Activated CD4-positive, alpha-beta memory T cell treated with anti-CD3 and anti-CD28 coated beads, Interleukin-2, amount 10 ng/mL, durations not matched to agents 7 days and 5 days (primary cell): ENCODE data around the gene PLB1. TPM values are rescaled to one million over a fixed set of nuclear protein-coding genes. Genes with fewer than 3 reads are reported as not detected.

ENCODE experiments used
- CTCF ChIA-PET: fragments of 350-600 bp; sonication (Branson Sonifier 250); formaldehyde crosslinking; loops from one replicate; lab custom pipeline; 2021; ENCODE audit warnings: antibody characterized with exemption, inconsistent platforms; lab: Charles Lee
- POLR2A ChIA-PET: fragments of 350-600 bp; sonication (Branson Sonifier 250); formaldehyde crosslinking; loops from one replicate; lab custom pipeline; 2021; ENCODE audit warnings: antibody characterized with exemption; lab: Charles Lee
- DNase-seq: peaks from one replicate; pipeline ENCODE4 v3.0.0-alpha.2; 2020
- H3K27ac Mint-ChIP-seq: one replicate; pipeline ENCODE4 v1.8.0; 2021; ENCODE audit warnings: mild to moderate bottlenecking, mixed read lengths
- H3K27me3 Mint-ChIP-seq: one replicate; pipeline ENCODE4 v1.8.0; 2021; ENCODE audit warnings: mixed read lengths
- H3K36me3 Mint-ChIP-seq: one replicate; pipeline ENCODE4 v1.8.0; 2021; ENCODE audit warnings: low read depth, mixed read lengths
- H3K4me1 Mint-ChIP-seq: one replicate; pipeline ENCODE4 v1.8.0; 2021; ENCODE audit warnings: mixed read lengths
- H3K4me3 Mint-ChIP-seq: one replicate; pipeline ENCODE4 v1.8.0; 2021; ENCODE audit warnings: mild to moderate bottlenecking, mixed read lengths
- H3K9me3 Mint-ChIP-seq: one replicate; pipeline ENCODE4 v1.8.0; 2021; ENCODE audit warnings: mixed read lengths
- total RNA-seq, 2 experiments: library from RNA; stranded (reverse); gene quantifications; one replicate each; pipeline ENCODE4 v1.2.3, GENCODE V29; 2021

The PLB1 gene
- total RNA-seq, 2 experiments from 2014 or later = 1.1 to 1.2 TPM

GRCh38 chr2:28533044-28533680 is 37.3 kb downstream of the PLB1 start:
- CTCF ChIA-PET = no interaction called here
- Mint-ChIP-seq H3K27ac (no peak overlapping the region), H3K4me3 (no peak overlapping the region), H3K36me3 (peaks cover 7% of the 10 kb centered on the region), H3K9me3 (no peaks in the 10 kb centered on the region), H3K4me1 (peaks cover 22% of the 10 kb centered on the region), H3K27me3 (peaks cover 16% of the 10 kb centered on the region)
- POLR2A ChIA-PET = interaction anchor here (1.3 kb wide), 1 partner anchor 9 kb away, joined by 5 read pairs; no protein-coding TSS in a partner anchor
- no peak for DNase-seq

GRCh38 chr2:28534817-28535216 is 39.0 kb downstream of the PLB1 start:
- Mint-ChIP-seq H3K27ac (no peak overlapping the region), H3K9me3 (no peaks in the 10 kb centered on the region), H3K27me3 (peaks cover 19% of the 10 kb centered on the region), H3K4me3 (no peak overlapping the region), H3K4me1 (peaks cover 22% of the 10 kb centered on the region), H3K36me3 (peaks cover 7% of the 10 kb centered on the region)
- DNase-seq = no peak
- ChIA-PET CTCF (interaction anchor here (0.9 kb wide), 1 partner anchor 831 kb away, joined by 3 read pairs; no protein-coding TSS in a partner anchor), POLR2A (no interaction called here)

GRCh38 chr2:28538134-28538533 is 42.3 kb downstream of the PLB1 start:
- no peak for DNase-seq
- POLR2A ChIA-PET = no interaction called here
- CTCF ChIA-PET = no interaction called here
- Mint-ChIP-seq H3K36me3 (peaks cover 7% of the 10 kb centered on the region), H3K27me3 (peaks cover 11% of the 10 kb centered on the region), H3K4me3 (no peak overlapping the region), H3K4me1 (peaks cover 12% of the 10 kb centered on the region), H3K27ac (no peak overlapping the region), H3K9me3 (no peaks in the 10 kb centered on the region)

- POLR2A ChIA-PET = no interaction called here
These were observed 42.8 kb downstream of the PLB1 start for GRCh38 chr2:28538652-28539051.

GRCh38 chr2:28539118-28539541 is 43.3 kb downstream of the PLB1 start:
- POLR2A ChIA-PET = no interaction called here
- peaks cover 5% of the 10 kb centered on the region for H3K27me3 Mint-ChIP-seq
- no peak overlapping the region for H3K27ac Mint-ChIP-seq

More at GRCh38 chr2:28538652-28539051, 42.8 kb downstream of the PLB1 start:
- DNase-seq = no peak
- H3K4me3 Mint-ChIP-seq = no peak overlapping the region
- no peak overlapping the region for H3K27ac Mint-ChIP-seq
- peaks cover 11% of the 10 kb centered on the region for H3K4me1 Mint-ChIP-seq
- H3K9me3 Mint-ChIP-seq = no peaks in the 10 kb centered on the region
- H3K36me3 Mint-ChIP-seq = peaks cover 7% of the 10 kb centered on the region
- CTCF ChIA-PET = no interaction called here
- peaks cover 8% of the 10 kb centered on the region for H3K27me3 Mint-ChIP-seq

GRCh38 chr2:28543316-28544035 is 47.6 kb downstream of the PLB1 start:
- Mint-ChIP-seq H3K27me3 (peaks cover 3% of the 10 kb centered on the region), H3K27ac (peak overlapping the region; percentile 86), H3K36me3 (no peaks in the 10 kb centered on the region), H3K4me3 (no peak overlapping the region), H3K9me3 (no peaks in the 10 kb centered on the region), H3K4me1 (peaks cover 50% of the 10 kb centered on the region)
- no peak for DNase-seq
- CTCF ChIA-PET = interaction anchor here (1.4 kb wide), 1 partner anchor 23 kb away, joined by 4 read pairs; no protein-coding TSS in a partner anchor
- POLR2A ChIA-PET = interaction anchor here (1.7 kb wide), 1 partner anchor 11 kb away, joined by 5 read pairs; no protein-coding TSS in a partner anchor

More at GRCh38 chr2:28539118-28539541, 43.3 kb downstream of the PLB1 start:
- H3K4me1 Mint-ChIP-seq = peaks cover 16% of the 10 kb centered on the region
- DNase-seq = no peak
- no peak overlapping the region for H3K4me3 Mint-ChIP-seq
- peaks cover 7% of the 10 kb centered on the region for H3K36me3 Mint-ChIP-seq
- H3K9me3 Mint-ChIP-seq = no peaks in the 10 kb centered on the region
- CTCF ChIA-PET = no interaction called here

- Mint-ChIP-seq H3K27ac (peak overlapping the region; percentile 86), H3K9me3 (no peaks in the 10 kb centered on the region), H3K27me3 (peaks cover 3% of the 10 kb centered on the region), H3K4me3 (no peak overlapping the region), H3K4me1 (peaks cover 53% of the 10 kb centered on the region), H3K36me3 (no peaks in the 10 kb centered on the region)
- DNase-seq = no peak
- CTCF ChIA-PET = interaction anchor here (1.4 kb wide), 1 partner anchor 23 kb away, joined by 4 read pairs; no protein-coding TSS in a partner anchor
- POLR2A ChIA-PET = interaction anchor here (1.5 kb wide), 1 partner anchor 8 kb away, joined by 6 read pairs; no protein-coding TSS in a partner anchor
These were observed 48.1 kb downstream of the PLB1 start for GRCh38 chr2:28544036-28544346.

- H3K4me1 Mint-ChIP-seq = peaks cover 53% of the 10 kb centered on the region
- peak; percentile 51 for DNase-seq
These were observed 48.6 kb downstream of the PLB1 start for GRCh38 chr2:28544405-28544921.

GRCh38 chr2:28544922-28545589 is 49.2 kb downstream of the PLB1 start:
- Mint-ChIP-seq H3K36me3 (no peaks in the 10 kb centered on the region), H3K27ac (peak overlapping the region; percentile 86), H3K4me3 (peak overlapping the region; percentile 58), H3K9me3 (no peaks in the 10 kb centered on the region), H3K4me1 (peaks cover 53% of the 10 kb centered on the region), H3K27me3 (no peaks in the 10 kb centered on the region)
- ChIA-PET CTCF (interaction anchor here (0.6 to 1.5 kb wide), 4 partner anchors 80 to 207 kb away, joined by 3 to 5 read pairs (median 3); partner anchors contain the start of gene PPP1CB), POLR2A (interaction anchor here (0.6 to 1.5 kb wide), 9 partner anchors 9 to 207 kb away, joined by 3 to 6 read pairs (median 4); partner anchors contain the start of gene PPP1CB)
- peak; percentile 71 for DNase-seq

More at GRCh38 chr2:28544405-28544921, 48.6 kb downstream of the PLB1 start:
- peak overlapping the region; percentile 86 for H3K27ac Mint-ChIP-seq
- H3K36me3 Mint-ChIP-seq = no peaks in the 10 kb centered on the region
- H3K4me3 Mint-ChIP-seq = peak overlapping the region; percentile 58
- H3K27me3 Mint-ChIP-seq = peaks cover 2% of the 10 kb centered on the region
- ChIA-PET CTCF (interaction anchor here (1.5 kb wide), 1 partner anchor 205 kb away, joined by 3 read pairs; no protein-coding TSS in a partner anchor), POLR2A (interaction anchor here (0.8 to 1.5 kb wide), 5 partner anchors 8 to 207 kb away, joined by 3 to 6 read pairs (median 3); partner anchors contain the start of gene PPP1CB)
- no peaks in the 10 kb centered on the region for H3K9me3 Mint-ChIP-seq

- Mint-ChIP-seq H3K4me3 (peak overlapping the region; percentile 58), H3K9me3 (no peaks in the 10 kb centered on the region), H3K27ac (peak overlapping the region; percentile 86), H3K36me3 (no peaks in the 10 kb centered on the region), H3K4me1 (peaks cover 53% of the 10 kb centered on the region), H3K27me3 (no peaks in the 10 kb centered on the region)
- DNase-seq = peak; percentile 82
- POLR2A ChIA-PET = interaction anchor here (0.7 to 1.5 kb wide), 10 partner anchors 9 to 206 kb away, joined by 3 to 6 read pairs (median 4); partner anchors contain the start of gene PPP1CB
- CTCF ChIA-PET = interaction anchor here (0.6 to 1.5 kb wide), 6 partner anchors 9 to 207 kb away, joined by 3 to 8 read pairs (median 3); partner anchors contain the start of gene PPP1CB
These were observed 49.8 kb downstream of the PLB1 start for GRCh38 chr2:28545590-28546200.

GRCh38 chr2:28546242-28546641 is 50.4 kb downstream of the PLB1 start:
- ChIA-PET POLR2A (interaction anchor here (0.7 to 1.4 kb wide), 5 partner anchors 9 to 137 kb away, joined by 3 to 5 read pairs (median 4); no protein-coding TSS in a partner anchor), CTCF (interaction anchor here (0.7 to 1.5 kb wide), 6 partner anchors 10 to 218 kb away, joined by 3 to 8 read pairs (median 4); partner anchors contain the start of gene PPP1CB)
- Mint-ChIP-seq H3K4me3 (peak overlapping the region; percentile 58), H3K36me3 (no peaks in the 10 kb centered on the region), H3K27me3 (no peaks in the 10 kb centered on the region), H3K4me1 (peaks cover 53% of the 10 kb centered on the region), H3K9me3 (no peaks in the 10 kb centered on the region), H3K27ac (peak overlapping the region; percentile 86)
- peak; percentile 33 for DNase-seq
